NCI-H187 (cell line): ENCODE results near the gene SH3BP4.

Source experiments
- DNase-seq, 2 experiments: peaks; one replicate each; lab custom pipeline; 2025; lab: John Stamatoyannopoulos, UW

The SH3BP4 gene

GRCh38 chr2:235041918-235042575 lies 90.2 kb downstream of the SH3BP4 start:
- DNase-seq, result no peak

- DNase-seq, result no peak
These were observed 91.0 kb downstream of the SH3BP4 start for GRCh38 chr2:235042576-235043515.

- DNase-seq, result no peak
These were observed 92.1 kb downstream of the SH3BP4 start for GRCh38 chr2:235043762-235044500.

GRCh38 chr2:235044501-235045271 lies 92.9 kb downstream of the SH3BP4 start:
- no peak for DNase-seq

GRCh38 chr2:235045336-235045972 lies 93.6 kb downstream of the SH3BP4 start:
- DNase-seq, result no peak

GRCh38 chr2:235045973-235046343 lies 94.1 kb downstream of the SH3BP4 start:
- DNase-seq, result no peak

- DNase-seq, result no peak
These were observed 94.8 kb downstream of the SH3BP4 start for GRCh38 chr2:235046589-235046988.

- DNase-seq, result no peak
These were observed 95.6 kb downstream of the SH3BP4 start for GRCh38 chr2:235047171-235048160.

GRCh38 chr2:235048549-235048948 lies 96.7 kb downstream of the SH3BP4 start:
- no peak for DNase-seq

GRCh38 chr2:235049069-235049468 lies 97.3 kb downstream of the SH3BP4 start:
- no peak for DNase-seq

- DNase-seq, result no peak
These were observed 97.9 kb downstream of the SH3BP4 start for GRCh38 chr2:235049719-235050118.

- no peak for DNase-seq
These were observed 99.1 kb downstream of the SH3BP4 start for GRCh38 chr2:235050980-235051351.

- no peak for DNase-seq
These were observed 99.8 kb downstream of the SH3BP4 start for GRCh38 chr2:235051436-235052260.

GRCh38 chr2:235052514-235053354 lies 100.9 kb downstream of the SH3BP4 start:
- DNase-seq, result no peak

GRCh38 chr2:235053651-235054050 lies 101.8 kb downstream of the SH3BP4 start:
- DNase-seq, result no peak

GRCh38 chr2:235054475-235054874 lies 102.7 kb downstream of the SH3BP4 start:
- DNase-seq, result no peak

- DNase-seq, result no peak
These were observed 103.1 kb downstream of the SH3BP4 start for GRCh38 chr2:235054919-235055318.

- no peak for DNase-seq
These were observed 104.2 kb downstream of the SH3BP4 start for GRCh38 chr2:235055891-235056516.
